DMS 273 treated with DMSO at 0.1 percent for 48 hours (cell line): ENCODE data around the gene PLEKHA8.

ENCODE experiments used
- DNase-seq: peaks from one replicate; lab custom pipeline; 2025; lab: John Stamatoyannopoulos, UW

The PLEKHA8 gene

GRCh38 chr7:30169579-30169978 is 141.4 kb downstream of the PLEKHA8 start:
- no peak for DNase-seq

- DNase-seq: no peak
Observed at GRCh38 chr7:30170476-30171205, 142.4 kb downstream of the PLEKHA8 start.

DNA sequence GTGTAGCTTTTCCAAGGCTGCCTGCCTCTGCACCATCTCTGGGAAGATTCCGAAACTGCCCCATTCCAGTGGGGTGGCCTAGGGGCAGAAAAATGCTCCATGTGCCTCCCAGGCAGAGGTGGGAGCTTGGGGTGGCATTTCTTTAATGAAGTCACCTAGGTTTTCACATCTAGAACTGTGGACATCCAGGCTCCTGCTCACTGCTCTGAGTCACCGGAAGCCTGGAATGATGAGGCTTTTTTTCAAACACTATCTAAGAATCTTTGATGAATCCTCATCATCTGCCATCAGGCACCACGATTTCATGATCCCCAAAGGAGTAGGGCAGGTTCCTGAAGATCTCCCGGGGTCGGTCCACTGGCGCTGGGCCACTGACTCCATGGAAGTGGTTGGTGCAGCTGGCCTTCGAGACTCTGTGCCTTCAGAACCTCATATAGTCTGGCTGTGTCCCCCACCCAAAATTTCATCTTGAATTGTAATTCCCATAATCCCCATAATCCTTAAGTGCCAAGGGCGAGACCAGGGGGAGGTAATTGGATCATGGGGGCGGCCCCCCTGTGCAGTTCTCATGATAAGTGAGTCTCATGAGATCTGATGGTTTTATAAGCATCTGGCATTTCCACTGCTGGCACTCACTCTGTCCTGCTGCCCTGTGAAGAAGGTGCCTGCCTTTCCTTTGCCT is 143.7 kb downstream of the PLEKHA8 start:
- no peak for DNase-seq

DNA sequence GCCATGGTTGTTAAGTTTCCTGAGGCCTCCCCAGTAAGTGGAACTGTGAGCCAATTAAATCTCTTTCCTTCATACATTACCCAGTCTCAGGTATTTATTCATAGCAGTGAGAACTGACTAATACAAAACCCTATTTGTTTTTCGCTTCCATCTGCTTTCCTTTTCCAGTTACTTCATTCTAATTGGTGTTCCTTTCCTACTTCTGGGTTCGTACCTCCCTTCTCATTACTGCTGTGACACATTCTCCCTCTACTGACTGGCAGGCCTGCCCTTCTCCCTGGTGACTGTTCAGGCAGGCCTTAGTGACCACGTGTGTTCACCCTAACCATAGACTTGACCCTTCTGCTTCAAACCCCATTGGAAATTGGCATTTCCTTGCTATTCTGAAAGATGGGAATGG is 144.2 kb downstream of the PLEKHA8 start:
- peak; percentile 99 for DNase-seq

- DNase-seq: peak; percentile 99
Observed at GRCh38 chr7:30173058-30173897, 145.1 kb downstream of the PLEKHA8 start.

DNA sequence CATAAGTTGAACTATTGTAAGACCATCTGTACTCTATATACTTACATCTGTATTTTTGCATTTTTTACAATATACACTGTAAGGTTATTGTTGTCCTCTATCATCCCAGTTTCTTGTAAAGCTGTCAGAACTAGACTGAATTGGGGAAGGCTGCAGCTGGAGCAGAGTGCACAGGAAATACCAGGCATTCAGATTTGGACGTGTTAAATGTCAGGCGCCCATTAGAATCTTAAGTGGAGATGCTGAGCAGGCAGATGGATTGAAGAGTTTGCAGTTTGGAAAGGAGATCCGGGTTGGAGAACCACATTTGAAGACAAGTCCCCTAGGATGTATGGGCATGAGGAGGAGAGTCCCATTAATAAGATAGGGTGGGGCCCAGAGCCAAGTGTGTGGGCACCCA is 147.0 kb downstream of the PLEKHA8 start:
- no peak for DNase-seq

- no peak for DNase-seq
Observed at GRCh38 chr7:30175636-30176147, 147.5 kb downstream of the PLEKHA8 start.

GRCh38 chr7:30176463-30177109 is 148.4 kb downstream of the PLEKHA8 start:
- DNase-seq: no peak

GRCh38 chr7:30177186-30177585 is 149.0 kb downstream of the PLEKHA8 start:
- DNase-seq: no peak

DNA sequence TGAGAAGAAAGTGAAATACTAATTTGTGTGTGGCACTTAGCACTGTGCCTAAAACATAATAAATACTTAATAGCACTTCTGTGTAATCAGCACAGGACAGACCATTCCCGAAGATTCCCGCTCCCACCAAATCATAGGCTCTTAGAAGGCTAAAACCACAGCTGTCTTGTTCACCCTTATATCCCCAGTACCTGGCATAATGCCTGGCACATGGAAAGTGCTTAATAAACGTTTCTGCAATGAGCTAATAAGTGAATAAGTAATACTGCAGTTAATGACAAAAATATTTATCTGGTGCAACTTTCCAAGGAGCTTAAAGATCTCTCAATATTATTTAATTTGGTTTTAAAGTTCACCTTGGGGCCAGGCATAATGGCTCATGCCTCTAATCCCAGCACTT is 149.8 kb downstream of the PLEKHA8 start:
- no peak for DNase-seq

GRCh38 chr7:30178748-30179436 is 150.7 kb downstream of the PLEKHA8 start:
- no peak for DNase-seq
